ENCODE results near the gene TM9SF1.
"Not testable (repeated sequence)": the region's sequence is repeated elsewhere in the genome, so short reads cannot be mapped to it uniquely, and the experiment has no call there.

The TM9SF1 gene

GRCh38 chr14:24222987-24223386, 27.7 kb upstream of the TM9SF1 start:
- DNase-seq: not testable (repeated sequence)

- DNase-seq: no peak
Measured at GRCh38 chr14:24219521-24219920, 24.3 kb upstream of the TM9SF1 start.

- DNase-seq: no peak
Measured at GRCh38 chr14:24219080-24219479, 23.8 kb upstream of the TM9SF1 start.

- DNase-seq: not testable (repeated sequence)
Measured at GRCh38 chr14:24216876-24217275, 21.6 kb upstream of the TM9SF1 start.

DNA sequence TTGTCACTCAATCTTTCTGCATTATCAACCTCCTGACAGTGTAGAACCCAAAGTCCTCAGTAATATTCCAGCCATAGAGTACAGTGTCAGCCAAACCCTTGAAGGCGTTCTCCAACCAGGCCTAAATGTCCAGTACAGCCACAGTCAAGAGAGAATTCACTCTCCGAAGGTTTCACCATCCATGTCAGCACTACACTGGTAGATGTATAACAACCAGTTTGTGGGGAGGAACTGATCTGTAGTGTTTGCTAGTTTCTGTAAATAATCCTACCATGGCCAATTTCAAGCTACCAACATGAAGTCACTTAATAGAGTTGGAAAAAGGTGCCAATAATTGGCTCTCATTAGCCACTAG, 21.1 kb upstream of the TM9SF1 start:
- no peak for DNase-seq

- peak; percentile 87 for DNase-seq
Measured at GRCh38 chr14:24215495-24216344, 20.5 kb upstream of the TM9SF1 start, which contains the start of gene MDP1. Gene MDP1 (minus strand): TSS chr14:24216066. CDS start chr14:24215955, 111 bp downstream.

- no peak for DNase-seq
Measured at GRCh38 chr14:24213866-24214662, 18.8 kb upstream of the TM9SF1 start.

GRCh38 chr14:24212924-24213865, 18.0 kb upstream of the TM9SF1 start, which contains the start of gene CHMP4A:
Gene CHMP4A (minus strand): TSS chr14:24213488. CDS start chr14:24213439, 49 bp downstream.
- peak; percentile 99 for DNase-seq

DNA sequence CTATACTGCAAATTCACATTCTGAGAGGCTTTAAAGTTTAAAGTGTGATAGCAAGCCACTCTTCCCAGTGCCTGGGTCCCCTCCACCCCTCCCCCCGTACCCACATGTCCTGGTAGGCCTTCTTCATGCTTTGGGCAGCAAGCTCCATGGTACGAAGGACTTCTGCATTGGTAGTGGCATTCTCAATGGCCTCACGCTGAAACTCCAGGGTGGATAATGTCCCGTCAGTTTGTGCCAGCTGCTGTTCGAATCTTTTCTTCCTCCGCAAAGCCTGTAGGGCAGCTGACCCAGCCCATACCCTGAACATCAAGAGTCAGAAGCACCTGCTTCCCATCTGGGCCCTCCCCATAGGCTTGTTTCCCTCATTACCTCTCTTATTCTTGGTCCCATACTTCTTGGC, 16.1 kb upstream of the TM9SF1 start:
- DNase-seq: no peak

DNA sequence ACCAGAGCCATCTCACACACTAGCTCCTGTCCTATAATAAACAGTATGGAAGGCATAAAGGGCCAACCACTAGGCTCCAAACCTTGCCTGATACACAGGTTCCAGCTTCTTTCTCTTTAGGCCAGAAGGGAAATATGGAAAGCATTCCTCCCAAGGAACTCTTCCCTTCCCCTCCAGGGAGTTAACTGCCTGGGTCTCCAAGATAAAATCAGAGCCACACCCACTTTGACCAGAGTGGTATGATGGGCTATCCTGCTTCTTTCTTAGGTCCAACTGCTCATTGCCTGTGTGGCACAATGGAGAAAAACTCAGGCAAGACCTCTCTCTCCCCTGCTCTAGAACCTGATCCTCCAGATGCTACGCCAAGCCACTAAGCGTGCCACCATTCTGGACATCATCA, 12.4 kb upstream of the TM9SF1 start:
- DNase-seq: no peak

GRCh38 chr14:24207104-24207551, 11.9 kb upstream of the TM9SF1 start:
- DNase-seq: no peak

DNA sequence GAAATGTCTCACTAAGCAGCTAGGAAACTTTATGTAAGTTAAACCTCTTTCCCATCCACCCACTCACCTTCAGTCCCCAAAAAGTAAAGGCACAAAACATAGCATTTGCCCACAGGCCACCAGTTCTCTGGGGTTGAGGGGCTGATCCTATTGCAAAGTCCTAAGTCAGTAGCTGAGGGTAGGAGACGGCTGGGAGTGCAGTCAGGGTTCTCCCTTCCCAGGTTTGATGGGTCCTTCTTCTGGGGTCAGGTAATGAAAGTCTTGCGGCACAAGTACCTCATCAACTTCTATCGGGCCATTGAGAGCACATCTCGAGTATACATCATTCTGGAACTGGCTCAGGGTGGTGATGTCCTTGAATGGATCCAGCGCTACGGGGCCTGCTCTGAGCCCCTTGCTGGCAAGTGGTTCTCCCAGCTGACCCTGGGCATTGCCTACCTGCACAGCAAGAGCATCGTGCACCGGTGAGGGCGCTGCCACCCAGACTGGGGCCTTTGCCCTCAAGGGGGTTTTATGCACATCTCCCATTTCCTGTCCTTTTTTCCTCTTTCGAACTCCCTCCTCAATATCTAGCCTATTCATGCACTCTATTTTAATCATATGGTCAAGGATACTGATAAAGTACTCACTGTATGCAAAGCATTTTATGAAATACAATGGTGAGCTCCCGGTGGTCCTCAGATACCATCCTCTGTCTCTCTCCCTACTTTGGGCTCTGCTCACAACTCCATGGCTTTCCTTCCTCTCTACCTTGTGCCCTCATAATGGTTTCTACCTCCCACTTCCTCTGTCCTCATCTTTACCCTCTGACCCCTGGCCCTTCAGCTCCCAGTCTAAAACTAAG, 11.2 kb upstream of the TM9SF1 start:
- no peak for DNase-seq

DNA sequence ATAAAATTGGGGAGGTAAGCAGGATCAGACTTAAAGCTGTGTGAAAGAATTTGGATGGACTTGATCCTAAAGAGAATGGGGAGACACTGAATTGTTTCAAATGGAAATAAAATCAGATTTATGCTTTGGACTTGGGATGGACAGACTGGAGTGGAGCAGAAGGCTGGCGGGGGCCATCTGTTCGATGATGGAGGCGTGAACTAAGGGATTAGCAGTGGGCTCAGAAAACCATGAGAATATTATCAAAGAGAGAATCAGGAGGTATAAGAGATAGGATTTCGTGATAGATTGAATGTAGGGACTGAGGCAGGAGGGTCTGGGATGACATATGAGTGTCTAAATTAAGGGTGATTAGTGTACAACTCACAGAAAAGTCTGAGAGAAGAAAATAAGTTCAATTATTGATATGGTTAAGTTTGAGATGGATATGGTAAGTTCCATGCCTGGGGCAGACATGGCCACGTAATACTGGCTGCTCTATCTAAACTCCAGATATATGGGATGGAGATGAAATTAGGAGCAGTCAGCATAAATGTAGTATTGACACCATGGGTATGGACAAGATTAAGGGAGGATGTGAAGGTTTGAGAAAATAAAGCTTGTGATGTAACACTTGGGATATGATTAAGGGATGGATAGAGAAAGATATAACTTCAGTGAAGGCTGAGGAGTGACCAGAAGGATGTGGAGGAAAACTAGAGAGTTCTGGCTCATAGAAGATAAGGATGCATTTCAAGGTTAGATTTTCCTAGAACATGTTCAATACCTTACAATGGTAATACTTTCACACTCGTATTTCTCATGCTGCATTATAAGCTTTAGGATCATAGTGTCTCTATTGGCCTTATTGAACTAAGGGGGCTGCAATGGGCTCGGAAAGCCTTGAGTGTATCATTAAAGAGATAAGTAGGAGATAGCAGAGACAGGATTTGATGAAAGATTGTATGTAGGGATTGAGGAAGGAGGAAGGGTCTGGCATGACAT, 9.2 kb upstream of the TM9SF1 start:
- DNase-seq: no peak

DNA sequence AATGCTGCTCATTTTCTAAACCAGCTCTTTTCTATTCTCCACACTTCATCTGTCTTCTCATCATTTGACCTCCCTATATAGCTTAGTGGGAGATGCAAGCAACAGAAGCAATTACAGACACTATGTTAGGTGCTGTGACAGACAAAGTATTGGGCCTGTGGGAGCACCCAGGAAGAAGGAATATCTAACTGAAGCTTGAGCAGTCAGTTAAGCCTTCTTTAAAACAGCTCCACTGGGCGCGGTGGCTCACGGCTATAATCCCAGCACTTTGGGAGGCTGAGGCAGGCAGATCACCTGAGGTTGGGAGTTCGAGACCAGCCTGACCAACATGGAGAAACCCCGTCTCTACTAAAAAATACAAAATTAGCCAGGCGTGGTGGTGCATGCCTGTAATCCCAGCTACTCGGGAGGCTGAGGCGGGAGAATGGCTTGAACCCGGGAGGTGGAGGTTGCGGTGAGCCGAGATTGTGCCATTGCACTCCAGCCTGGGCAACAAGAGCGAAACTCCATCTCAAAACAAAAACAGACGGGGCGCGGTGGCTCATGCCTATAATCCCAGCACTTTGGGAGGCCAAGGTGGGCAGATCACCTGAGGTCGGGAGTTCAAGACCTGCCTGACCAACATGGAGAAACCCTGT, 8.1 kb upstream of the TM9SF1 start:
- not testable (repeated sequence) for DNase-seq

GRCh38 chr14:24202538-24202937, 7.3 kb upstream of the TM9SF1 start:
- not testable (repeated sequence) for DNase-seq

DNA sequence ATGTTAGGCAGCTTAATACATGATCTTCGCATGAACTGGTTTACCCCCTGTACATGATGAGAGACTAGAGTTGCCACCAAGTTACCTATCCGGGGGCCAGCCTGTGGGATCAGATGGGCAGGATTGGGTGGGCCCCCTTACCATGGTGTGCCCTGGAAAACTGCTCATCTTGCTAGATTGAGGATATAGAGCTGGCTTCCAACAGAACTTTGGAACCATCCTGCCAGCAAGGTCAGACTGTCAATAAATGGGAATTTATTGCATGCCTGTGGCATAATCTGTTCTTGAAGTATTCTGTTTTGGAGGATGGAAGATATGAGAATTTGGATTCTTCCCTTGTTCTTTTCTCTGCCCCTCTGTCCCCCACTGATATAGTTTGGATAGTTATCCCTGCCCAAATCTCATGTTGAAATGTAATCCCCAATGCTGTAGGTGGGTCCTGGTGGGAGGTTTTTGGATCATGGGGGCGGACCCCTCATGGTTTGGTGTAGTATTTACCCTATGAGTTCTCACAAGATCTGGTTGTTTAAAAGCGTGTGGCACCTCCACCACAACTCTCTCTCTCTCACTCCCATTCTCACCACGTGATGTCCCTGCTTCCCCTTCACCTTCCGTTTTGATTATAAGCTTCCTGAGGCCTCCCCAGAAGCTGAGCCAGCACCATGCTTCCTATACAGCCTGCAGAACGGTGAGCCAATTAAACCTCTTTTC, 3.7 kb upstream of the TM9SF1 start:
- DNase-seq: no peak

DNA sequence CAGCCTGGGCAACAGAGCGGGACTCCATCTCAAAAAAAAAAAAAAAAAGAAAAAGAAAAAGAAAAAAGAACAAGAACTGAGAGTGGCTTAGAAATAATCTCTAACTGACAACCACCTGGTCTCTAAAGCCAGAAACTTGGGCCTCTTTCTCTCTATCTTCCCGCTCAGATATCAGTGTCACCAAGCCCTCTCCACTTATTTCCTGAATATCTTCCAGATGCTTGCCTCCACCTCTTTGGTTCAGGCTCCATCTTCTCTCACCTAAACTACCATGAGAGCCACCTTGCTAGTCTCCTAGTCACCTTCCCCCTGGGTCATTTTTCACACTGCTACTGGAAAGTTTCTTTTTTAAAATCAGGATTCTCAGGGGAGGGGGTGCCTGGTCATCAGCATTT, 1.8 kb upstream of the TM9SF1 start:
- no peak for DNase-seq

DNA sequence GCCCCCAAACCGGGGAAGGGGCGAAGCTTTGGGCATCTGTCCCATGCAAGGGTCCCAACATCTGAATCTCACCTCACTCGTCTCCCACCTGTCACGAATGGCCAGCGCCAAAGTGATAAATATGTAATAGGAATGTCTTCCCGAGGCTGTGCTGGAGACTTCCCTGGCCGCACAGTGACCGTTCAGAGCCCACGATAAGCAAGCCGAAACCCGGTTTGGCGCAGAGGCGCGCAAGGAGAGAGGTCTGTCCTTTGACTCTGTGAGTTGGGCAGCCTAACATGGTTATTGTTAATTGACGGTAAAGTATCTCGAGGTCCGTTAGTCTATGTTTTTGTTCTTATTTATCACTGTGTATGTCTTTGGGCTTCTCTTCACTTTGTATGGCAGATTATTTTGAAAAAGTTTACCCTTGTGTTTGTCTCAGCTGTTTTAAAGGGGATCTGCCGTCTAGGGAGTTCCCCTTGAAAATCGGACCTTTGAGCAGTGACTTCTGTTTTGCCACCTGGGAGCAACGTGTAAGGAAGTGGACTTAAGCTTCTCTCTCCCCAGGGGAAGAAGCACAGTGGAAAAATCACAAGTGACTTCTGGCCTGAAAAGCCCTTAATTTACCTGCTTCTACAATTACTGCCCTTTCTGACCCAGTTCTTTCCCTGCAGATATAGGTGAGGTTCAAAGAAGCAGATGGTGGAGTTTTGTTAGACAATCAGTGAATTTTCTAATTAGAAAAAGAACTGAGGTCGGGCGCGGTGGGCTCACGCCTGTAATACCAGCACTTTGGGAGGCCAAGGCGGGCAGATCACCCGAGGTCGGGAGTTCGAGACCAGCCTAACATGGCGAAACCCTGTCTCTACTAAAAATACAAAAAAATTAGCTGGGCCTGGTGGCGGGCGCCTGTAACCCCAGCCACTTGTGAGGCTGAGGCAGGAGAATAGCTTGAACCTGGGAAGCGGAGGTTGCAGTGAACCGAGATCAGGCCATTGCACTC, 1.1 kb upstream of the TM9SF1 start:
- no peak for DNase-seq

All from fibroblast of skin of scalp (primary cell).